Stimulated activated CD4-positive, alpha-beta T cell treated with anti-CD3 and anti-CD28 coated beads, Interleukin-4, amount 100 ng/mL, for 1 hour (primary cell): ENCODE data around the gene ACP1.

Experiments
- DNase-seq: peaks from one replicate; pipeline ENCODE4 v3.0.0-alpha.2; 2020

ACP1 gene

DNA sequence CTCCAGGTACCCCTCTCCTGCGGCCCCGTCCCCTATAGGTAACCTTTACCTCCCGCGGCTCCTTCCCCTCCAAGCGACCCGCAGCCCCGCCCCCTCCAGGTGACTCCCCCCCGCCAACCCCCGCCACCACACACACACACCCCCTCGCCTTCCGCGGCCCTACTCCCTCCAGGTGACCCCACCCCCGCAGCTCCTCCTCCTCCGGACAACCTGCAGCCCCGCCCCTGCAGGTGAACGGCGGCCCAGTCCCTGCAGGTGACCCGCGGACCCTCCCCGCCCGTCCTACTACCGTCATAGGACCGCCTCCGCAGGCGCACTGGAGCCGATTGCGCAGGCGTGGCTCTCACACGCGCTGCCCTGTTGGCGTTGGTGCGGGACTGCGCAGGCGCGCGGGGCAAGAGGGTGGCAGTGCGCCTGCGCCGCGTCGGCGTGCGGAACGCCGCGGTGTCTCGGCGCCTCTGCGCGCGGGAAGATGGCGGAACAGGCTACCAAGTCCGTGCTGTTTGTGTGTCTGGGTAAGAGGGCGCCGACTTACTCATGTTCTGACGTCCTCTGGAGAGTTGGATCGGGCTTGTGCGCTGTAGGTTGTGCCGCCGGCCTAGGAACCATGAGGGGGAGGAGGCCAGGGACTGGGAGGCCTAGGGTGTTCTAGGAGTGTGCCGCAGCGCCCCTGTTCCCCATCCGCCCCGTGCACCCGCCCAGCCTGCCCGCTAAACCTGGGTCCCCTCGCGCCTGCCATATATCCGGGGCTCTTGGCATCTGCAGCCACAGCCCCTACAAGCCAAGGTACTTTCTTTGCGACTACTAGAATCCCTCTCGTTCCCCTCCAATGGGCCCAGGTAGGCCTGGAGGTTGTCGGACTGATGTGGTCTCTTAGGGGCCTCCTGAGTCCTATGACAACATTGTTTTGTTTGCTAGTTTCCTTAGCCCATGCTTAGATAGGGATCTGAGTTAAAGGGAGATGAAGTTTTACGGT lies at the start of gene ACP1:
Gene ACP1 (plus strand): TSS at position 455 of the 976 bp plus-strand sequence. CDS start 18 bp downstream, at position 473.
- peak; percentile 96 for DNase-seq

GRCh38 chr2:216068-216467 lies 48.7 kb upstream of the ACP1 start:
- DNase-seq: no peak

DNA sequence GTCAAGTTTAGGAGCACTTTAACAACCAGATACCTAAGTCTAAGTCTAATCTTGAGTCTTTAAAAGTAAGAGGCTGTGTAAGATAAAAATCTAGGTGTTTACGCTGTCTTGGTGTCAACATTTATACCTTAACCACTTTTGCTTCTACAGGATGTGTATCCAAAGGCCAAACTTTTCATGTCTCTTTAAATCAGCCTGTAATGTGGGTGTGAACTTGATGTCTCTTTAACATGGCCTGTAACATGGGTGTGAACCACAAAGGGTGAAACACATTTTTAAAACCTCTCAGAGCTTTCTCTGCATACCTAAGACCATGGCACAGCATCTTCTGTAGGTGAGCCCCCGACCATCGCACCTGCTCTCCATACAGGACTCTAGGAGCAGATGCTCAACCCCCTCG lies 41.3 kb upstream of the ACP1 start:
- no peak for DNase-seq

- DNase-seq: no peak
Measured at GRCh38 chr2:223971-224760, 40.6 kb upstream of the ACP1 start.

- no peak for DNase-seq
Measured at GRCh38 chr2:228115-228514, 36.6 kb upstream of the ACP1 start.

DNA sequence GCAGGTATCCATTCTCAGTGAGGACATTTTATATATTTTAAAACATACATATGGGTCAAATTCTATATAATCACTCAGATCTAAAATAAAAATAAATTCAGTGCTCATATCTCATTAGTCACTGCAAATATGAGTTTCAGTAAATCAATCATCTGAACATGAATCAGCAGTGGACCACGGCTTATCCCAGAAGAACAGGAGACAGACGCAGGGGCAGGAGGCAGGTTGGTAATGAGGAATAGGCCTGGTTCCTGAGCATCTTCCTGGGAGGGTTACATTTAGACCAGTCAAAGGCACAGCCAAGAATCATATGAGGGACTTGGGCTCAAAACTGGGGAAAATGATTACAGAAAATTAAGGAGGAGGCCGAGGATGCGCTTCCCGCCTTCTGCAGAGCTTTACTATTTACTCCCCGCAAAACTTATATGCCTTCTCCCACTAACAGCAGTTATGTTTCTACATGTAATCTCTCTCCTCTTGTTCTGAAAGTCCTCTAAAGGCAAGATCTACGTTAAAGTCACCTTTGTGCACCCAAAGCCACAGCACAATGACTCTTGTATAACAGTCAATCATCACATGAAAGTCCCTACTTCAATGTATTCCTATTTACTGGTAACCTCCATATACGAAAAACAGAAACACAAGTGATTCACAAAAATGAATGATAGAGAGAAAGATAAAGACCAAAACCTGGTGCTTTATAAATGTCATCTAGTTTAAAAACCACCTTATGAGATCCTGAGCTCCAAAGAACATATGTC lies 36.0 kb upstream of the ACP1 start:
- no peak for DNase-seq

DNA sequence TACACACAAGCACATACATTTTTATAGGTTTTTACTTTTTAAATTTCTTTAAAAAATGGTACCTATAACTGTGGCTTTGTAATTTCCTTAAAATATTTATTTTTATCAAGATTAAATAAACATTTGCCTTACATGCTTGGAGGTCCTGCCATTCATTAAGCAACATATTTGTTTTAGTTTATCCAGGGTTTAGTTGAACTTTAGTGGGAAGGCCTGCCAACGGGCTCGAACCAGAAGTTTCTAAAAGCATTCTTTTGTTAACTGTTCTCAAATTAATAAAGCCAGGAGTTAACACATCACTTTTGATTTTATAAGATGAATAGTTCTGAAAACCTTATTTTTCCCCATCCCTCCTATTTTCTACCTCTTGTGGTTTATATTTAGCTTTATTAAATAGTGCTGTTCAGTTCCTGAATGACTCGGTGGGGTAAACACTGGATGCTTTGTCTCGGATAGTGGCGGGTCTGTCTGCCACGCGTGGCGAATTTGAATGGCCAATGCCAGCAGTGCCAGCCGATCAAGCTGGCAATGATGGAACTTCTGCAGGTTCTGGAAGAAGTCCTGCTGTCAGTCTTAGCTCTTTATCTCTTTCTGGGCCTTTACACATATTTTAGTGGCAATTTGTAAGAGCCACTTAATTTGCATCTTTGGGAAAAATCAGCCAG lies 33.1 kb upstream of the ACP1 start:
- DNase-seq: no peak

DNA sequence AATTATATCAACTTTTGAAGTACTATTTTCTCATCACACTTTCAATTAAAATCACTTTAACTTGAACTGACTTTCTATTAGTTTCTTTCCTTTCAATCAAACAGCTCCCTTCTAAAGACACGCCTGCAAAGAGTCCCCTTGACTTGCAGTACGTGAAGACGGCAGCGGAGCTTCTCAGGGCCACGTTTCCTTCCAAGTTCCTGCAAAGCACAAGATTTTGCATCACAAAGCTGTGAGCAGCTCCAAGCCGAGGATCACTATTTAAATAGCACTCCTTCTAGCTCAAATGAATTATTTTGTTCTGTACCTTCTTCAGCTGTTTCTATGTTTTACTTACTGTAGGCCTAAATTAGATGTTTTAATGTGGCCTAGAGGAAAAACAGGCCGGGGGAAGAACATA lies 31.7 kb upstream of the ACP1 start:
- no peak for DNase-seq

- no peak for DNase-seq
Measured at GRCh38 chr2:234421-234820, 30.3 kb upstream of the ACP1 start.

GRCh38 chr2:236993-237539 lies 27.7 kb upstream of the ACP1 start:
- DNase-seq: no peak

DNA sequence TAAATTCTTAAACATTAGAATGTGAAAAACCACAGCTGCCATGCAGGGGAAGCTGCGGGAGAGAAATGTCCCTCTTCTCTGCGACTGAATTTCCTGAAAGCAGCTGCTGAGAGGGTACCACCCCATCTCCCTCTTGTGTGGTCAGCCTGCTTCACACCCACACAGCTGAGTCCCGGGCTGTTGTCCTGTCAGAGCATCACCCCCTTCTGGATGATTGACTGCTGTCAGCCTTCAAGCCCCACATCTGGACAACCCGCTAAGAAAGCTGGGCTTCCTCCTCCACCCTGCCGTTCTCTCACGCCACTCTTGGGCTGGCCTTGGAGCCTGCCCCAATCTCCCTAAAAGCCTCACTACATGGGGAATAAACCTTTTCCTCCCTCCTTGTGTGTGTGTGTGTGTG lies 26.9 kb upstream of the ACP1 start:
- no peak for DNase-seq

DNA sequence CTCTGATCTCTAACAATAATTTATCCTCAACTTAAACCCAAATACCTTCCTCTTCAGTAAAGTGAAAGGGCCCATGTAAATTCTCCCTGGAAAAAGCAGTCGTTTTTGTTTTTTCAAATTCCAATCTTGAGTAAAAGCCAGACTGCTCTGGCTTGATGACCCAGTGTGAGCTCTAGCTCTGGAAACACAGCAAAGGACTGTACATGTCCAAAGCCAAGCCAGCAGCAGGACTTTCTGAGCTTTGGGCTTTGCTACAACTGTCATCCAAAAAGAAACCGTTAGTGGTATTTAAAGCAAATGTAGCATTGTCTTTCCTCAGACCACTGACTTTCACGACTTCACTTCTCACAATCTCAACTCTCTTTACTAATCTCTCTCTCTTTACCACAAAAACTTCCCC lies 26.3 kb upstream of the ACP1 start:
- no peak for DNase-seq

- no peak for DNase-seq
Measured at GRCh38 chr2:238869-239268, 25.9 kb upstream of the ACP1 start.

DNA sequence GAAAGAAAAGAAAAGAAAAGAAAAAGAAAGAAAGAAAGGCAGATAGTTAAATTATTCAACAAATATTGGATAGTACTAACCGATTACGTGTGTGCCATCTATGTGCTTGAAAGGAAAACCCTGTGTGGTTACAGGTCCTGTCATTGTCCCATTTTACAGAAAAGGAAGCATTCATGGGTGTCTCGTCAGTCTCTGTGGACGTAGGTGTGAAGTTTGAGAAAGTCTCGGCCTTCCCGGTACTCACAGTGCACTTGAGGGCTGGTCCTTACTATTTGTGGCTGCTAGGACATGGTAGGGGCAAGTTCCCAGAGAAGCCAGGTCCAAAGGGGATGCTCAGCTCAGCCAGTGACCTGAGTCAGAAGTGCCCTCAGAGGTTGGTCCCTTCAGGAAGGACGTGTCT lies 20.2 kb upstream of the ACP1 start:
- DNase-seq: no peak

- no peak for DNase-seq
Measured at GRCh38 chr2:246489-247144, 18.1 kb upstream of the ACP1 start.

GRCh38 chr2:248724-249123 lies 16.0 kb upstream of the ACP1 start:
- no peak for DNase-seq

DNA sequence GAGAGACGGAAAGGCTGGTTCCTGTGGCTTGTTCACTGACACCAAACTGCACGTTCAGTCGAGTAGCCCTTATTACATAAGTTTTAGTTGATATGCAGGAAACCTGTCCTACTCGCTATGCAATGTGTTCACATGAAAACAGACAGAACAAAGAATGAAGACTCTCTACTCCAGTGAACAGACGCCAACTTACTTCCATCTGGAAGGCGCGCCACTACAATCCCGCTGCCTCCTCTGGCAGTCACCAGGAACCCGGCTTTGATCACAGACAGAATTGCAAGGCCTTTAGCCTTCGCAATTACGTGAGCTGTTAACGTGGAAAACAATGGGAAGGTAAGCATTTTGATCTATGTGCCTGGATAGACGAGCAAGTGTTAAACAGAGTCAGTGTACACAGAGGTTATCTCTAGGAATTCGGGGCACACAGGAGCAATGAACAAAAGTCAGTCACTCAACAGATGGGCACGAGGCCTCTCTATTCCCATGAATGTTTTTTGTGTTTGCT lies 15.2 kb upstream of the ACP1 start:
- no peak for DNase-seq

DNA sequence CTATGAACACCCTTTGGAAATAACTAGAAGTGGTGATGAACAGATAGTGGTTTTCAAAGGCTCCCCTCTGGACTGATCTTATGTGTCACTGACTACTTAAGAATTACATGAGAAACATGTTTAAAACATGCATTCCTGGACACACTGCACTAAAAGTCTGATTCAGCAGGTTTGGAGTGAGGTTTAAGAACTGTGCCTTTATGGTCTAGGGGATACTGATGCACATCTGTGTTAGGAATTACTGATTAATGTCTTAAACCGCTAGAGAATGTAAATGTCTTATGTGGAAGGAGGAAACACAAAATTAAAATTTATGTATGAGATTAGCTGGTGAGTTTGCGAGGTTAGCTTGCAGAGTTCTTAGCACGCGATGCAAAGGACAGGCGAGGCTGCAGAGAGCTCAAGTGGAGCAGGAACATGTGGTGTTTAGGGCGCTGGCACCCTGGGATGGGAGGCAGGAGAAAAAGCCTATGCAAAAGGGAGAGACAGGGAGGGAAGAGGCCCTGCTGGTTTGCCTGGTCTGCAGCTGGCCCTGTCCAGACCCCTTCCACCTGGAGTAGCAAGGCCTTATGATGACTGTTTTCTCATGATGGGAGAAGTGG lies 12.6 kb upstream of the ACP1 start:
- no peak for DNase-seq

DNA sequence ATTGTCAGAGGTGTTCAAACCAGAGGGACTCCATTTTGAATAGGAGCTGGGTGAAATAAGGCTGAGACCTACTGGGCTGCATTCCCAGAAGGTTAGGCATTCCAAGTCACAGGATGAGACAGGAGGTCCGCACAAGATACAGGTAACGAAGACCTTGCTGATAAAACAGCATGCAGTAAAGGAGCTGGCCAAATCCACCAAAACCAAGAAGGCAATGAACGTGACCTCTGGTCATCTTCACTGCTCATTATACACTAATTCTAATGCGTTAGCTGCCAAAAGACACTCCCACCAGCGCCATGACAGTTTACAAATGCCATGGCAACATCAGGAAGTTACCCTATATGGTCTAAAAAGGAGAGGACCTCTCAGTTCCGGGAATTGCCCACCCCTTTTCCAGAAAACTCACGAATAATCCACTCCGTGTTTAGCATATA lies 11.5 kb upstream of the ACP1 start:
- no peak for DNase-seq

- DNase-seq: no peak
Measured at GRCh38 chr2:254241-254640, 10.5 kb upstream of the ACP1 start.

GRCh38 chr2:255195-255594 lies 9.6 kb upstream of the ACP1 start:
- no peak for DNase-seq
